Measurements from ENCODE around the gene RAP1GAP2.
"Not testable (repeated sequence)": the region's sequence is repeated elsewhere in the genome, so short reads cannot be mapped to it uniquely, and the experiment has no call there.

The RAP1GAP2 gene

GRCh38 chr17:2980211-2980903 is 184.1 kb downstream of the RAP1GAP2 start:
- no peak for FAIRE-seq
- no peak for DNase-seq (ENCODE audit: extremely low spot score, insufficient read length, low read depth)

GRCh38 chr17:2980904-2981246 is 184.6 kb downstream of the RAP1GAP2 start:
- FAIRE-seq (no peak), DNase-seq (ENCODE audit: extremely low spot score, insufficient read length, low read depth) (no peak)

DNA sequence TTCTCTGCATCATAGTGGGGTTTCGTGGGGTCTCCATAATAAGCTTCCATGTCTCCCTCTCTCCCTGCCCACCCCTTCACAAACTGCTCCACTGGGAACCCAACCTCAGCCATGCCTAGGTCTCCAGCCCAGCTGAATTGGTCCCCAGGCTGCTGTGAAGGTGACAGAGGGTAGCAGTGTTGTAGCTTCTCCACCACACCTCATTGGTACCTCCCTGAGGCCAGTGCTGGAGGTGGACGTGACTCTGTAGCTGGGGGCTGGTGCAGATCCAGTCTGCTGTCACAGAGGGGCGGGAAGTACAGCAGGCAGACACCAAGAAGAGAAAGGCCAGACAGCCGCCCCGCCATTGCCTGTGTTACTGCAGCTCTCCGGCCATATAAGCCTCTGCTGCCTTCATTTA is 185.1 kb downstream of the RAP1GAP2 start:
- FAIRE-seq (no peak), DNase-seq (ENCODE audit: extremely low spot score, insufficient read length, low read depth) (no peak)

DNA sequence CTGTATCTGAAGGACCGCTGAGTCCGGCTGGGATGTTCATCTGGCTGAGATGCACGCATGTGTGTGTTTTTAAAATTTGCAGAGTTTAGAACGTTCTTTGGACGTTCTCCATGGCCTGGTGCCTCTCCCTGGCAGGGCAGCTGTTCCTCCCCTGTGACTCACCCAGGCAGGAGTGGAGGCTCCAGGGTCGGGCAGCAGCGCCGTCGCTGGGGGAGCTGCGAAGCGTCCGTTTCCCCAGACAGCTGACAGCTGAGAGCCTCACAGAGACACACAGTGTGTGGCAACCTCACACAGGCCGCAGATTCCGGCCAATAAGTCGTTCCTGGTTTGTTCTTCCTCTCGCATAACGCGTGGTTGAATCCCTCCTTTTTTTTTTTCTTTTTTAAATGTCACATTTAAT is 186.6 kb downstream of the RAP1GAP2 start:
- FAIRE-seq (no peak), DNase-seq (ENCODE audit: extremely low spot score, insufficient read length, low read depth) (no peak)

GRCh38 chr17:2983255-2983654 is 187.0 kb downstream of the RAP1GAP2 start:
- DNase-seq (ENCODE audit: extremely low spot score, insufficient read length, low read depth) (no peak), FAIRE-seq (no peak)

DNA sequence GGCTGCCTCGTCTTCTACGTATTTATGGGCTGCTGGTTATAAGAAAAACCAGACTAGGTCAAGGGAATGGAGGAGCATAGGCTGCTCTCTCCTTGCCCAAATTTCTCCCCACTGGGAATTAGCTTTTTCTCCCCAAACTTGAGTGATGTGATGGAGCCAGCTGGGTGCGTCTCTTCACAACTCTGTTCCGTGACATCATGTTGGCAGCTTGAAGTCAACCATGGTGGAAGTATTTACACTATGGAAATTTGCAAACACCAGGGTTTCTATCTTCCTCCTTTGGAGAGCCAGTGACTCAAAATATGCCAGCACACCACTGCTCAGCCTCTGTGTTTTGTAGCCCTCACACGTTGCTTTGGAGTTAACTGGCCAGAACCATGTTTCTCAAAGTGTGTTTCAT is 189.1 kb downstream of the RAP1GAP2 start:
- no peak for FAIRE-seq

DNA sequence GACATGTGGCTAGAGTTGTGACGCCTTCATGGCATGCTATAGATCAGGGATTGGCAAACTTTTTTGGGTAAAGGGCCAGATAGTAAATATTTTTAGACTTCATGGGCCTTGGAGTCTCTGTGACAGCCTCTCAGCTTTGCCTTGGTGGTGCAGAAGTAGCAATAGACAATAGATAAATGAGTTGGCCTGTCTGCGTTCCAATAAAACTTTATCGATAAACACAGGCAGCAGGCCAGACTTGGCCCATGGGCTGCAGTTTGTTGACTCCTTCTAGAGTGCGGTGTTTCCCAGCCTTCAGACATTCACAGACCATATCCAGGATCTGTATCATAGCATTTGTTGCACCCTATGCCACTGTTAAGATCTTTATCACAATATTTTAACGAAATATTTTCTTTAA is 190.7 kb downstream of the RAP1GAP2 start:
- no peak for DNase-seq (ENCODE audit: extremely low spot score, insufficient read length, low read depth)
- FAIRE-seq, result no peak

More for the DNA sequence above, 189.1 kb downstream of the RAP1GAP2 start:
- no peak for DNase-seq (ENCODE audit: extremely low spot score, insufficient read length, low read depth)

DNA sequence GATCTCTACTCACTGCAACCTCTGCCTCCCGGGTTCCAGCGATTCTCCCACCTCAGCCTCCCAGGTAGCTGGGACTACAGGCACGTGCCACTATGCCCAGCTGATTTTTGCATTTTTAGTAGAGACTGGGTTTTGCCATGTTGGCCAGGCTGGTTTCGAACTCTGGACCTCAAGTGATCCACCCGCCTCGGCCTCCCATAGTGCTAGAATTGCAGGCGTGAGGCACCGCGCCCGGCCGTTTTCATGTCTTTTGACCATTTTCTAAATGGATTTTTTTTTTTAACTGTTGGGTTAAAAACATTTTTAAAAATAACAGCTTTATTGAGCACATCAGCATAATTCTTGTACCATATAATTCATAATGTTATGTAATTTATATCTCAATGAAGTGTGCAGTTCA is 193.2 kb downstream of the RAP1GAP2 start:
- FAIRE-seq; DNase-seq (ENCODE audit: extremely low spot score, insufficient read length, low read depth): not testable (repeated sequence)

DNA sequence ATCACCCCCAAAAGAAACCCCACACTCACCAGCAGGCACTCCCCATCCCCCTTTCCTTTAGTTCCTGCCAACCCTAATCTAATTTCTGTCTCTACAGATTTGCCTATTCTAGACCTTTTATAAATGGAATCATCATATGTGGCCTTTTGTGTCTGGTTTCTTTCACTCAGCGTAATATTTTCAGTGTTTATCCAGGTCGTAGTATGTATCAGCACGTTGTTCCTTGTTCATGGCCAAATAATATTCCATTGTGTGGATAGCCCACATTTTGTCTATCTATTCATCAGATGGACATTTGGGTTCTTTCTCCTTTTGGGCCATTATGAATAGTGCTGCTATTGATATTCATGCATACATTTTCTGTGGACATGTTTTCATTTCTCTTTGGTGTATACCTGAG is 193.6 kb downstream of the RAP1GAP2 start:
- DNase-seq (ENCODE audit: extremely low spot score, insufficient read length, low read depth) (no peak), FAIRE-seq (no peak)

DNA sequence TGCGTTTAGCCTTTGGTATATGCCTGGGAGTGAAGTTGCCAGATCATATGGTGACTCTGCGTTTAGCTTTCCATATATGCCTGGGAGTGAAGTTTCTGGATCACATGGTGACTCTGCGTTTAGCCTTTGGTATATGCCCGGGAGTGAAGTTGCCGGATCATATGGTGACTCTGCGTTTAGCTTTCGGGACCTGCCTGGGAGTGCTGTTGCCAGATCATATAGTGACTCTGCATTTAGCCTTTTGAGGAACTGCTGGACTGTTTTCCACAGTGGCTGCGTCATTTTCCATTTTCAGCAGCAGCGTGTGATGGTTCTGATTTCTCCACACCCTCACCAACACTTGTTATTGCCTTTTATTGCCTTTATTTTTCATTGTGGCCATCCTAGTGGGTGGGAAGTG is 194.2 kb downstream of the RAP1GAP2 start:
- FAIRE-seq (no peak), DNase-seq (ENCODE audit: extremely low spot score, insufficient read length, low read depth) (no peak)

- FAIRE-seq; DNase-seq (ENCODE audit: extremely low spot score, insufficient read length, low read depth): not testable (repeated sequence)
These were observed 195.3 kb downstream of the RAP1GAP2 start for GRCh38 chr17:2991396-2992180.

DNA sequence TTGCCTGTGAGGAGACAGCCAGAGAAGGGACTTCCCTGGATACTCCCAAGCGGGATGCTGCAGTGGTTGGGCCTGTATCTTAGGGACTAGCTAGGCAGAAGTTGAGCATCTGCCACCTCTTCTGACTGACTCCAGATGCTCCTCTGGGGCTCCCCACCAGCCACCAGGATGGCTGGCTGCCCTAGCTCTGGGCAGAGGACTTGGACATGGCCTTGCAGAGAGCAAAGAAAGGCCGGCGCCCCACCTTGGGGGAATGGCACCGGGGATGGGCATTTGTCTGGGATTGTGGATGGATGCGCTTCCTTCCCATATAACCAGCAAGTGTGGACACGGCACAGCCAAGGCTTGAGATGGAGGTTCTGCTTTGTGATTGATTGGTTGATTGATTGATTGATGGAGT is 198.2 kb downstream of the RAP1GAP2 start:
- DNase-seq (ENCODE audit: extremely low spot score, insufficient read length, low read depth), result no peak
- FAIRE-seq, result no peak

- DNase-seq (ENCODE audit: extremely low spot score, insufficient read length, low read depth), result no peak
- no peak for FAIRE-seq
These were observed 199.1 kb downstream of the RAP1GAP2 start for GRCh38 chr17:2995377-2995776.

- FAIRE-seq (no peak), DNase-seq (ENCODE audit: extremely low spot score, insufficient read length, low read depth) (no peak)
These were observed 199.9 kb downstream of the RAP1GAP2 start for GRCh38 chr17:2995886-2996809.

- FAIRE-seq (no peak), DNase-seq (ENCODE audit: extremely low spot score, insufficient read length, low read depth) (no peak)
These were observed 200.8 kb downstream of the RAP1GAP2 start for GRCh38 chr17:2996810-2997670.

GRCh38 chr17:2998469-2998901 is 202.2 kb downstream of the RAP1GAP2 start:
- not testable (repeated sequence) for DNase-seq (ENCODE audit: extremely low spot score, insufficient read length, low read depth); FAIRE-seq

- peak; percentile 97 for FAIRE-seq
These were observed 206.5 kb downstream of the RAP1GAP2 start for GRCh38 chr17:3002538-3003295.

DNA sequence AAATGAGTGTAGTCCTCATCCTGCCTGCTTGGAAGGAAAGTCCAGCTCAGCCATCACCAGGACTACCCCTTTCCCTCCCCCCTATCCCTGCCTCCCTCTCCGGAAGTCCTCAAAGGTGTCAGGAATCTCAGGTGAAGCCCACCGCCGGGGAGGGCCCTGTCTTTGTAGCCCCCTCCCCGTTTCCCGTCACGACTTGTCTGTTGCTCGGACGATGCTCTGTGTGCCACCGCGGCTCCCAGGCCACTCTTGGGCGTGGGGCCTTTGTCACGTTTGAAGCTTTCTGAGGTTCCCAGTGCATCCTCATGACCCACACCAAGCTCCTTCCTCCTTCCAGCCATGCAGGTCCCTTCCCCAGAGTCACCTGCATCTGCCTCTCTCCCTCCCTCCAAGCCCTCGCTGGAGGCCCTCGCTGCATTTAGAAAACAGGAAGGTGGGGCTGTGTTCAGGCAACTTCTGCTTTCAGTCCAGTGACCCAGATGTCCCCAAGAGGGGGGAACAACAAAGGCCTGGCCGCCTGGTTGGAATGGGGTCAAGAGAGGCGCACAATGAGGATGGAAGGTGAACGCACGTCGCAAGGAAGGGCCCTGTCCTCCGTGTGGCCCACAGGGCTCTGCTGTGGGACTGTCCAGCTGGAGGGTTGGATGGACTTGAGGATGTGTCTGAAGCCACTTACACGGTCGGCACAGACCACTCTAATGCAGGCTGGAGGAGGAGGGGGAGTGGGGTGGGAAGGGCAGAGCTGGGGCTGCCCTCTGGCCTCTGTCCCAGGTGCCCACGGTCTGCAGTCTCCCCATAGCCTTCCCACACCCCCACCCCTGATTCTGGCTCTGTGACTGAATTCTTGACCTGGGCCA is 207.3 kb downstream of the RAP1GAP2 start:
- FAIRE-seq (peak; percentile 92), DNase-seq (ENCODE audit: extremely low spot score, insufficient read length, low read depth) (no peak)

More at GRCh38 chr17:3002538-3003295, 206.5 kb downstream of the RAP1GAP2 start:
- DNase-seq (ENCODE audit: extremely low spot score, insufficient read length, low read depth), result peak; percentile 71
